Retinal pigment epithelial cell (primary cell): ENCODE data around the gene SIAH2.

Source experiments
- DNase-seq: peaks from one replicate; pipeline ENCODE4 v3.0.0-alpha.2; 2010; ENCODE audit warnings: low read depth
- H3K4me3 ChIP-seq: 2 replicates; pipeline ENCODE4 v1.5.1; 2011; ENCODE audit warnings: mild to moderate bottlenecking, low read length, control low read depth, moderate library complexity
- CTCF ChIP-seq: conservative IDR thresholded peaks from 2 replicates; pipeline ENCODE4 v1.5.1; 2011; ENCODE audit warnings: low read depth, low read length, control low read depth, inconsistent platforms

SIAH2 gene

GRCh38 chr3:150736316-150736719 lies 26.7 kb downstream of the SIAH2 start:
- no peak for TF ChIP-seq CTCF
- DNase-seq = no peak
- no peak overlapping the region for H3K4me3 ChIP-seq

GRCh38 chr3:150734795-150735119 lies 28.2 kb downstream of the SIAH2 start:
- DNase-seq = no peak
- no peak for TF ChIP-seq CTCF
- H3K4me3 ChIP-seq = no peak overlapping the region

GRCh38 chr3:150733936-150734794 lies 28.8 kb downstream of the SIAH2 start:
- DNase-seq = no peak
- no peak for TF ChIP-seq CTCF
- no peak overlapping the region for H3K4me3 ChIP-seq

GRCh38 chr3:150733373-150733935 lies 29.5 kb downstream of the SIAH2 start:
- no peak overlapping the region for H3K4me3 ChIP-seq
- no peak for DNase-seq
- no peak for TF ChIP-seq CTCF

GRCh38 chr3:150729682-150730360 lies 33.1 kb downstream of the SIAH2 start:
- no peak for DNase-seq
- H3K4me3 ChIP-seq = no peak overlapping the region
- TF ChIP-seq CTCF = no peak

GRCh38 chr3:150727653-150728502 lies 35.1 kb downstream of the SIAH2 start:
- no peak for DNase-seq
- H3K4me3 ChIP-seq = no peak overlapping the region
- TF ChIP-seq CTCF = no peak
